Measurements from ENCODE around the gene ROR2. TPM values are rescaled to one million over a fixed set of nuclear protein-coding genes. Genes with fewer than 3 reads are reported as not detected.

The ROR2 gene
- total RNA-seq, 1 donor from 2014 or later = 14.9 TPM

- Mint-ChIP-seq H3K4me3 (no peak overlapping the region), H3K4me1 (peaks cover 36% of the 10 kb centered on the region), H3K27ac (ENCODE audit: unreplicated experiment) (no peak overlapping the region), H3K36me3 (ENCODE audit: low read depth) (no peaks in the 10 kb centered on the region), H3K27me3 (ENCODE audit: low read depth) (peaks cover 2% of the 10 kb centered on the region), H3K9me3 (no peaks in the 10 kb centered on the region)
- TF ChIP-seq CTCF (conservative IDR thresholded peaks at IDR 0.05) = no peak
- no peak for DNase-seq (ENCODE audit: low read depth, low spot score)
Observed at GRCh38 chr9:91778031-91778430, 172.0 kb downstream of the ROR2 start.

- DNase-seq (ENCODE audit: low read depth, low spot score) = no peak
- no peak overlapping the region for H3K27ac Mint-ChIP-seq (ENCODE audit: unreplicated experiment)
- peaks cover 2% of the 10 kb centered on the region for H3K27me3 Mint-ChIP-seq (ENCODE audit: low read depth)
- no peak overlapping the region for H3K4me3 Mint-ChIP-seq
- H3K4me1 Mint-ChIP-seq = peaks cover 31% of the 10 kb centered on the region
- no peaks in the 10 kb centered on the region for H3K9me3 Mint-ChIP-seq
- no peak for TF ChIP-seq CTCF (conservative IDR thresholded peaks at IDR 0.05)
- no peaks in the 10 kb centered on the region for H3K36me3 Mint-ChIP-seq (ENCODE audit: low read depth)
Observed at GRCh38 chr9:91777292-91777830, 172.7 kb downstream of the ROR2 start.

- no peaks in the 10 kb centered on the region for H3K36me3 Mint-ChIP-seq (ENCODE audit: low read depth)
- DNase-seq (ENCODE audit: low read depth, low spot score) = no peak
Observed at GRCh38 chr9:91776409-91777291, 173.4 kb downstream of the ROR2 start.

GRCh38 chr9:91775708-91776028 is 174.4 kb downstream of the ROR2 start:
- Mint-ChIP-seq H3K36me3 (ENCODE audit: low read depth) (no peaks in the 10 kb centered on the region), H3K4me1 (peaks cover 16% of the 10 kb centered on the region), H3K4me3 (no peak overlapping the region), H3K9me3 (no peaks in the 10 kb centered on the region), H3K27ac (ENCODE audit: unreplicated experiment) (no peak overlapping the region), H3K27me3 (ENCODE audit: low read depth) (peaks cover 2% of the 10 kb centered on the region)
- peak; percentile 5 for TF ChIP-seq CTCF (conservative IDR thresholded peaks at IDR 0.05)
- DNase-seq (ENCODE audit: low read depth, low spot score) = no peak

More at GRCh38 chr9:91776409-91777291, 173.4 kb downstream of the ROR2 start:
- H3K4me1 Mint-ChIP-seq = peaks cover 24% of the 10 kb centered on the region
- H3K27ac Mint-ChIP-seq (ENCODE audit: unreplicated experiment) = no peak overlapping the region
- H3K4me3 Mint-ChIP-seq = no peak overlapping the region
- peaks cover 2% of the 10 kb centered on the region for H3K27me3 Mint-ChIP-seq (ENCODE audit: low read depth)
- no peak for TF ChIP-seq CTCF (conservative IDR thresholded peaks at IDR 0.05)
- H3K9me3 Mint-ChIP-seq = no peaks in the 10 kb centered on the region

GRCh38 chr9:91775011-91775707 is 174.9 kb downstream of the ROR2 start:
- TF ChIP-seq CTCF (conservative IDR thresholded peaks at IDR 0.05) = peak; percentile 85
- no peaks in the 10 kb centered on the region for H3K36me3 Mint-ChIP-seq (ENCODE audit: low read depth)
- H3K9me3 Mint-ChIP-seq = no peaks in the 10 kb centered on the region
- H3K4me1 Mint-ChIP-seq = peaks cover 16% of the 10 kb centered on the region
- no peak overlapping the region for H3K27ac Mint-ChIP-seq (ENCODE audit: unreplicated experiment)
- no peak overlapping the region for H3K4me3 Mint-ChIP-seq
- peaks cover 2% of the 10 kb centered on the region for H3K27me3 Mint-ChIP-seq (ENCODE audit: low read depth)
- peak; percentile 75 for DNase-seq (ENCODE audit: low read depth, low spot score)

All from neural crest cell (in vitro differentiated cells).